Fibroblast of pulmonary artery (primary cell): ENCODE results near the gene GFM1.
A peak's percentile ranks its signal among the peaks of the same experiment; 100 is the strongest.

Source experiments
- DNase-seq: peaks from one replicate; pipeline ENCODE4 v3.0.0-alpha.2; 2010; ENCODE audit warnings: low read depth
- H3K4me3 ChIP-seq: replicated peaks from 2 replicates; pipeline ENCODE4 v1.5.1; 2011; ENCODE audit warnings: low read depth, mild to moderate bottlenecking, control low read depth, low read length, moderate library complexity
- TF ChIP-seq, protein P1 (sequence below): IDR thresholded peaks from 2 replicates; pipeline ENCODE4 v1.5.1; 2011; ENCODE audit warnings: mild to moderate bottlenecking, control low read depth, low read length, inconsistent platforms; ENCODE audit errors: missing control alignments

GFM1 gene

DNA sequence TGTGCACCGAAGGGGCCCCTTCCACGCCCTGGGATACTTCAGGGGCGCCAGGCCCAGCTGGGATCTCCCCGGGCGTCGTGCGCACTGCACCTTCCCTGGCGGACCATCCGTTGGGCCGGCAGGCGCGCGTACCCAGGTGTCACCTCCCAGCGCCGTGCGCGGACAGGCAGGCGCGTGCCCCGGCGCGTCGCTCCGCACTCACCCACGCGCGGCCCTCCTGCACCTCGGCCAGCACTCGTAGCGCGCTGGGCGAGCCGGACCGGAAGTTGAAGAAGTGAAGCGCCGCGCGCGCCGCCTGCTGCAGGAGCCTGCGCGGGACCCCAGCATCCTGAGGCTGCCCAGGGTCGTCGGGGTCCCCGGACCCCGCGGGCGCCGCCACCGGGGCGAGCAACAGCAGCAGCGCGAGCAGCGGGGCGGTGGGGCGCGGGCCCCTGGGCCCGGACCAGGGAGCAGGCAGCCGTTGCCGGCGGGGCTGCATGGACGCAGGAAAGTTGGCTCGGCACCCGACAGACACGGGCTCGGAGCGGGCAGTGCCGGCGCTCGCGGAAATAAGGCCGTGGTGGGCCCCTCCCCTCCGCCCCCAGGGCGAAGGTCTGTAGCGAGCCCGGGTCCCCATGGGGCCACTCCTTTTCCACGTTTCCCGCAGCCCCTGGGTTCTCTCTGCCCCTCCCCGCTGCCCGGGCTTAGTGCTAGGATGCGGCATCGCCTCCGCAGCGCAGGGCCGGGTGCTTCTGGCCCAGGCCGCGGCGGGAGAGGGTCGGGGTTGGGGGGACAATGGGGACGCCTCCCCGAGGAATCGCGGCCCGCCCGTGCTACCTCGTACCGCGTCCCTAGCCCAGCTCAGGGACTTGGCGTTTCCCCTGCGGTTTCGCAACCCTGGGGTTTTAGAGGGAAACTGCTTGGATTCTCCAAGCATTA lies 87.9 kb downstream of the GFM1 start, which contains the start of gene RARRES1:
TSS of gene RARRES1 (minus strand) at position 520 of the 918 bp plus-strand sequence. CDS start at position 478, 42 bp downstream.
- peak; percentile 58 for DNase-seq
- TF ChIP-seq, protein P1, sequence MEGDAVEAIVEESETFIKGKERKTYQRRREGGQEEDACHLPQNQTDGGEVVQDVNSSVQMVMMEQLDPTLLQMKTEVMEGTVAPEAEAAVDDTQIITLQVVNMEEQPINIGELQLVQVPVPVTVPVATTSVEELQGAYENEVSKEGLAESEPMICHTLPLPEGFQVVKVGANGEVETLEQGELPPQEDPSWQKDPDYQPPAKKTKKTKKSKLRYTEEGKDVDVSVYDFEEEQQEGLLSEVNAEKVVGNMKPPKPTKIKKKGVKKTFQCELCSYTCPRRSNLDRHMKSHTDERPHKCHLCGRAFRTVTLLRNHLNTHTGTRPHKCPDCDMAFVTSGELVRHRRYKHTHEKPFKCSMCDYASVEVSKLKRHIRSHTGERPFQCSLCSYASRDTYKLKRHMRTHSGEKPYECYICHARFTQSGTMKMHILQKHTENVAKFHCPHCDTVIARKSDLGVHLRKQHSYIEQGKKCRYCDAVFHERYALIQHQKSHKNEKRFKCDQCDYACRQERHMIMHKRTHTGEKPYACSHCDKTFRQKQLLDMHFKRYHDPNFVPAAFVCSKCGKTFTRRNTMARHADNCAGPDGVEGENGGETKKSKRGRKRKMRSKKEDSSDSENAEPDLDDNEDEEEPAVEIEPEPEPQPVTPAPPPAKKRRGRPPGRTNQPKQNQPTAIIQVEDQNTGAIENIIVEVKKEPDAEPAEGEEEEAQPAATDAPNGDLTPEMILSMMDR, result no peak
- peak within 1 kb of the TSS; percentile 59 for H3K4me3 ChIP-seq

DNA sequence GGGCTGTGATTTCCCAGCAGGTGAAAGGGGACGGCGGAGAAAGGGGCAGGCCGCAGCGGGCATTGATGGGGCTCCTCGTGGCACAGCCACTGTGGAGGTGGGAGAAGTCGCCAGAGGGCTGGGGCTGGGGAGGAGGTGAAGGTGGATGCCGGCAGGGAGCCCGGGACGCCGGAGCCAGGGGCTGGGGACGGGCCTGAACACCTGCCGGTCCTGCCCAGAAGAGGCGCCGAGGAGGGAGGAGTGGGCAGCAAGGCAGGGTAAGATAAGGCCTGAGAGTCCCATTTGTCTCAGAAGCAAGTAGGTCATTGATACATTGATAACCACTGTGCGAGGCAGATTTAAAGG lies 88.5 kb downstream of the GFM1 start:
- TF ChIP-seq, protein P1, result no peak
- no peak for DNase-seq
- H3K4me3 ChIP-seq, result peak overlapping the region; percentile 59

DNA sequence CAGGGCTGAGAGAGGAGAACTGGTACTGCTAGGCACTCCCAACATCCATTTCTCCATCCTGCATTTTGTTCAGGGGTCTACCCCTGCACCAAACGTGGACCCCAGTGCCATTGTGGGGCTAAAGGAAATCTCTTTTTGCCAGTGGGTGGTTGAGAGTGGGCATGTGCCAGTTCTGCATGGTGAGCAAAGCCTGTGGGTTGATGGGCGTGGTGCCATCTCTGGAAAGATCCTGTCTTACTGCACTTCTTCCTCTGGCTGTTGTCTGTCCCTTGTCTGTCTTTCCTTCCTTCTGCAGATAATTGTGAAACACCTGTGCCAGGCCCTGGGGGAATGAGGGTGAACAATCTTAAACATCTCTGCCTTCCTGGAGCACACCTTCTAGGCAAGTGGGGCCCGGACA lies 89.3 kb downstream of the GFM1 start:
- no peak overlapping the region for H3K4me3 ChIP-seq
- TF ChIP-seq, protein P1, result no peak
- DNase-seq, result no peak

DNA sequence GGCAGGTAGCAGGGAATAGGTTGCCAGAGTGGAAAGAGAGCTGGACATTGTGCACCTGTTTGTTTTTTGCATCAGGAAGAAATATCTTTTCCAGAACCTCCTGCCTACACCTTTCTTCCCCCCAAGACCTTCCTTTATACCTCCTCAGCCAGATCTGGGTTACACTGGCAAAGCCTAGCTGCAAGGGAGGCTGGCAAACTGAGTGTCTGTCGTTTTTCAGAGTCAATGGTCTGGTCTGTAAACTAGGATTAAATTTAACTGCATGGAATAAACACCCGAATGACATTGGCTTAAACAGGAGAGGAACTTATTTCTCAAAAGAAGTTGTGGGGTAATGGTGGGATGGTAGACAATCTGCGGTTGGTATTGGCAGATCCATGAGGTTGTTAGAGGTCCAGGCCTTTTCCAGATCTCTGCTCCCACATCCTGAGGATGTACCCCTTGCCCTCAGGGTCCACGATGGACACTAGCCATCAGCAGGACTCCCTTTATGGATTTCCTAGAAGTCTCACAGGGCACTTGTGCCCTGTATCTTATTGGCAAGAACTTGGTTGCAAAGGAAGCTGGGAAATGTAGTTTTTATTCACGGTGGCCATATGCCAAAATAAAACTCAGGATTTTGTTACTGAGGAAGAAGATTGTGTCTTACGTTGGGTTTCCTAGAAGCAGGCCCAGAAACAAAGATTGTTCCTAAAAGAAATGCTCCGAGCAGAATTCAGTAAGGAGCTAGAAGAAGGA lies 91.1 kb downstream of the GFM1 start:
- TF ChIP-seq, protein P1, result no peak
- DNase-seq, result no peak
- H3K4me3 ChIP-seq, result no peak overlapping the region

DNA sequence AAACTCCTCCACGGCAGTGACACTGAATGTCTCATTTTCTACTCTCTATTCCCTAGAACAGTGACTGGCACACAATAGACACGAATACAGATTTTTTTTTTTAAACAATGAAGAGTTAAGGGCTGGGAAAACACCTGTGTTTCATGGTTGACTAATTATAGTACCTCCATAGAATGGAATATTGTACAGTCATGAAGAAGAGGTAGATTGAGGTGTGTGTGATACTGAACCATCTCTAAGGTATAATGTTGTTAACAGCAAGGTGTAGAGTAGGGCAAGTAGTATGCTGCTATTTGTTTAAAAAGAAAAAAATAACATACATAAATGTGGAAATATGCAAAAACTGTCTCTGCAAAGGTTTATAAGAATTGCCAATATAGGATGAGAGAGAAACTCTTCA lies 93.1 kb downstream of the GFM1 start:
- TF ChIP-seq, protein P1, result no peak
- no peak overlapping the region for H3K4me3 ChIP-seq
- no peak for DNase-seq

DNA sequence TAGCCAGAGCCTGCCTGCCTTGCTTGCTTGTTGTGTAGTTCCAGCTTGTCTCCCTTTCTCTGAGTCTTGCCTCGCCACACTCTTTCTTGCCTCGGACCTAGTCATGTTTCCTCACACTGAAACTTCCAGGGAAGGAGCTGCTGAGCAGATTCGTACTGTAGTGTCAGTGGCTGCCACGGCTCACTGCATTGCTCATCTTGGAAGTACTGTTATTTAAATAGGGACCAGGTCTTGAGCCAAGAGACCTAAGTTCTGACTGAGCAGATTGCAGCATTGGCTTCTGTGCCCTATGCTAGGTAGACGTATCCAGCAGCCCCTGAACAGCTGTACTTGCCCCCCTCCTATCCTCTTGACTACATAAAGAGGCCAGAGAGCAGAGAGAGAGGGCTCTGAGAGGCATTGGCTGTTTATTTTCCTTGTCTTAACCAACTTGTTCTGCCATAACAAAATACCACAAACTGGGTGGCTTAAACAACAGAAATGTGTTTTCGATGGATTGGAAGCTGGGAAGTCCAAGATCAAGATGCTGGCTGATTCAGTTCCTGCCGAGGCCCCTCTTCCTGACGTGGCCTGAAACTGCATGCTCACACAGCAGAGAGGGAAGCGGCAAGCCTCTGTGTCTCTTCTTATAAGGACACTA lies 93.8 kb downstream of the GFM1 start:
- TF ChIP-seq, protein P1, result no peak
- no peak overlapping the region for H3K4me3 ChIP-seq

More for the DNA sequence above, 93.8 kb downstream of the GFM1 start:
- DNase-seq, result no peak
